HG03159 (cell line): ENCODE data around the gene NPAS3.

ENCODE experiments used
- ATAC-seq: cut with Tn5 transposase; IDR thresholded peaks from one replicate; pipeline ENCODE4 v1.9.1; 2021; ENCODE audit warnings: mild to moderate bottlenecking, moderate library complexity; ENCODE audit not compliant: unreplicated experiment

NPAS3 gene

DNA sequence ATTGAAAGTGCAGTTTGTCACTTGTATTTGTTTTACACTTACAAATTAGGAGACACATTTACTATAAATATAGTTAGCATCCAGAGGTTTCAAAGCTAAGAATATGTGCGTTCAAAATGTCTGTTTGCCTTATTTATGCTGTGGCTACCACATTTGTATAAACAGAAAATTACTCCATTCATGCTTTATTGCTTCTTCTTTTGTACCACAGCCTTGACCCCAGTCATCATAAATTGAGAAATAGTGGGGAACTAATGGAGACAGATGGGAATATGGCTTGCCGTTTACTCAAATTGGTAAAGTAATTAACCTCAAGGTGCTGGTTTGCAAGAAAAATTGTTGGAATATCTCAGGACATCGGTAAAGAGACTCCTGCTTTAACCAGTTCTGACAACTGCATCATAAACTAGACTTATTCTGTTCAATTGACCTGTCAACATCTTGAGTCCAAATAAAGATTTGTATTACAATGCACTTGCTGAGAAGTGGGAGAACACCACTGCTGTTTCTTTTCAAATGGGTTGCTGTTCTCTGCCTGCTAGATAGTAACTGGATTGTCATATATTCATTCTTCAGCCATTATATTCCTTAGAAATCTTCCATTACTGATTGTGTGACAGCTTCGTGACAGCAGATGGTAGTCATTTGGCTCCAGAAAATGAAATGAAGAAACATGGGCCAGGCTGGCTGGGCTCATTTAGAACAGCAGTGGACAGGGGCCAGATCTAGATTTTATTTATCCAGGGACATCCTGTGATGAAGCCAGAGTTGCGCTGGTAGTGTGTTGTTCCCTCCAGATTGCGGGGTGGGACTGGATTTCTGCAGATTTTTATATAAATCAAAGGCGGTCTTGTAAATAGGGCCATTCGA, 657.8 kb downstream of the NPAS3 start:
- ATAC-seq, result no peak

DNA sequence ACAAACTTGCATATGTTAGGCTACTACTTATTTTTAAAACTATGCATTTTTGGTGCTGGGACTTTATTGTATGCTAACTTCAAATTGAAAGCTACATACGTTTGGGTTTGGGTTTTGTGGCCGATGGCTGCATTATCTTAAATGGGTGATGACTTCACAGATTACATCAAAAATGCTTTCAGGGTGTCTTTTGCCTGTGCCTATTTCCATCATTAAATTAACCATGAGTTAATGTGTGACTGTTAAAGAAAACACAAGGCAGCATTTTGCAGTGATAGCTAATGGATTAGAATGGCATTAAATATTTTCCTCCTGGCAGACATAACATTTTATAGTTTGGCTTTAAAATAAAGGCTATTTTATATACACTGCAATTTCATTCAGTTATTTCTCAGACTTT, 659.9 kb downstream of the NPAS3 start:
- ATAC-seq, result no peak

DNA sequence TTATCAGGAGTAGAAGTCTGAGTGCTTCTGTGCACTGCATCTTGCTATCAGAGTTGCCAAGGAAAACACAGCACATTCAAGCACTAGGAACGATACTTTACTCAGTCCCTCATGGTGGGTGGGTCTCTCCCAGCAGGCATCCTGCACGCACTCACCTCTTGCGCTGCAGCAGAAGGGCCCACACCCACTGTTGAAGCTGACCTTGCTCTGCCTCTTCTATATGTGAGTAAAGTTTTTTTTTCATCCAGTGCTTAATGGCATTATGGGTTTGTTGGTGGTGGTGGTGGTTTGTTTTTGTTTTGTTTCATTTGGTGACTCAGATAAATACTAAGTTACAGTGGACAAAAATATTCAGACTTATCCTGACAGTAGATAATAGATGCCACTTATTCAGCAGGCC, 663.7 kb downstream of the NPAS3 start:
- ATAC-seq, result no peak

DNA sequence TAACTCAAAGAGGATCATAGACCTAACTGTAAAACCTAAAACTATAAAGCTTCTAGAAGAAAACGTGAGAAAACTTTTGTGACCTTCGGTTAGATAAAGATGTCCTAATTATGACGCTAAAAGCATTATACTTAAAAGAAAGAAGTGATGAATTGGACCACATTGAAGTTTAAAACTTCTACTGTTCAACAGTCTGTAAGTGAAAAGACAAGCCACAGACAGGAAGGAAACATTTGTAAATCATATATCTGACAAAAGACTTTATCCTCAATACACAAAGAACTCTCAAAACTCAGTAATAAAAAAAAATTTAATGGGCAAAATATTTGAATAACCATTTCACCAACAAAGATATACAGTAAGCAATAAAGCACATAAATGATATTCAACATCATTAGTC, 667.9 kb downstream of the NPAS3 start:
- no peak for ATAC-seq

DNA sequence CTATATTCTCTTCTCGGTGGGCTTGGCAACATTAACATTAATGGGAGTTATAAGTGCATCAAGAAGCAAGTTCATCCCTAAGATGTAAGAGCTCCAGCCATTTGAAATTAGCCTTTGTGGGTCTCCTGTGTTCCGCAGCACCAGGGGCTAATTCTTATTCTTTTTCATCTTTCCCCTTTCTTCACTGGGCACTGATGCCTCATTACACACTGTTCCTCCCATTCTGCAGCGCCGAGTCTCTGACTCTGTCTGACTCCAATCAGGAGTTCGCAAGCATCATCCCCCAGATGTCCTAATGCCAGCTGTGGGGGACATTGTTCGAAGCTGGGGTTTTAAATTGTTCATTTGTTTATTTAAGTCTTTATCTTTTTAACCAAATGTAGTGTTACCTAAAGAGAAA, 670.9 kb downstream of the NPAS3 start:
- no peak for ATAC-seq

DNA sequence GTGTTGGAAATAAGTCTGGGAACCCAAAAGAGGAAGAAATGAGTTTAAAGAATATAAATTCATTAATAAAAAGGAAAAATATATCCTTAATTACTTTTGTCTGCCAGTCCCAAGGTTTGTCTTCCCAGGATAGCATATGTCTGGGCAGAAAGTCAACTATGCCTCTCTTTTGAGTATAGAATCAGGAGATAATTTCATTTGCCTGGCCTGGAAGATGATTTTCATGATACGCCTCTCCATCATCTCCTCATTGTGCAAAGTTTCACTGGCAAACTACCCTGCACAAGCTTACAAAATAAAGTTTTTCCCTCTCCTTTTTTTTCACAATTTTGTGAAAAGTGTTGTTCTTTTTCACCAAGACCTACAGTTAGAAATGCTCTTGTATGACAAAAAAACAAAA, 671.4 kb downstream of the NPAS3 start:
- no peak for ATAC-seq

DNA sequence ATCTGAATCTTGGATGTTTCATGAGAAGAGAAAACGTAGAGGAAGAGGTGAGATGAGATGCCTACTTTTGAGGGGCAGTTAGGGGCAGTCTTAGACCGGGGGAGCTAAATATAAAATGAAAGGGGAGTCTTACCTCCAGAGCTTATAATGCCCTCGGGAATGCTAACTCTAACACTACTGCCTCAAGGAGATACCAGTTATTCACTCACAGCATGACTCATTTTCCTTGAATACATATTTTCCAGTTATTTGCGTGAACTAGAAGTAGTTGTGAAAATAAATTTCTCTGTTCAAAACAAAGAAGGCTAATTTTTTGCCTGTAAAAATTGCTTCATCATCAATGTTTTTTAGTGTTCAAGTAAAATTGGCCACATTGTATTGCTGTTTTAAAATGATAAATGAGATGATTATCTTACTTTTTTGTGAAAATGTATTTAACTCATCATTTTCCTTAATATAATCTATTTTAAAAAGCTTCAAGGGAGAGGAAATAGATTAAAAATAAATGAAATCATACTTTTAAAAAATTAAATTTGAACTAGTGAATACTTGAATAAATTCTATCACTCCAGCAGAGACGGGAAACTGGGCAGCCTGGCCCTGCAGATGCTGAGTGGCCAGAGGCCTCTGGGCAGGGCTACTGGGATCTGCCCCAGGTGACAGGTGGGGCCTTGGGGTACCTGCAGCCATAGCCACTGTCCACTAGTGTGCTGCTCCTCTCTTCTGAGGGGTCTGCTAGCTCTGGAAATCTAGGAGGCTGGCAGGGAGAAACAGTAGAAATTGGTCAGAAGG, 672.9 kb downstream of the NPAS3 start:
- ATAC-seq, result no peak

DNA sequence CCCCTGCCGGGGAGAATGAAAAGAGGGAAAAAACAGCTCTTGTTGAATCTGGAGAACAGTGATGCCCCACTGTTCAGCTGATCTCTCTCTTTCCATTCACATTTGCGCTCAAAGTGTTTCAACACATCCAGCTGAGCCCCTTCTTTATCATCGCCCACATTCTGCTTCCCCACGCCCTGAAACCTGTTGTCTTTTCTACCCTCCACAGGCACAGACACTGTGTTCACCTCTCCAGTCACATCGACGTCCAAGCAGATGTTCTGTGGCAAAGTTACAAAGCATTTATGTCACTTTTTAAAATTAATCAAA, 673.5 kb downstream of the NPAS3 start:
- no peak for ATAC-seq

DNA sequence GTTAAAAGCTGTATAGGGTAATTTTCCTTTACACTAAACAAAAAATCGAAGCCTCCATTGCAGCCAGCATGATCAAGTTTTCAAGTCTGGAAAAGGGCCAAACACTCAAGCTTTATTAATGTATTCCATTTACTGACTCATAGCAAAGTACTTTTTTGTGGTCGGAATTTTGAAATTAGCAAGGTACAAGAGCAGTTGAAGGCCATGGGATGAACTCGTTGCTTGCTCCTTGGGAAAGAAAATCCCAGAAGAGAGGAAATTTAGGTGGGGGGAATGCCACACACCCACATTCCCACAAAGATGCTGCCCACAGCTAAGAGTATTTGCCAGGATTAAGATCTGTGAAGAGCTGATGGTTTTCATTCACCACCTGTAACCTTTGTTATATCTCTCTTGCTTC, 678.5 kb downstream of the NPAS3 start:
- ATAC-seq, result no peak

DNA sequence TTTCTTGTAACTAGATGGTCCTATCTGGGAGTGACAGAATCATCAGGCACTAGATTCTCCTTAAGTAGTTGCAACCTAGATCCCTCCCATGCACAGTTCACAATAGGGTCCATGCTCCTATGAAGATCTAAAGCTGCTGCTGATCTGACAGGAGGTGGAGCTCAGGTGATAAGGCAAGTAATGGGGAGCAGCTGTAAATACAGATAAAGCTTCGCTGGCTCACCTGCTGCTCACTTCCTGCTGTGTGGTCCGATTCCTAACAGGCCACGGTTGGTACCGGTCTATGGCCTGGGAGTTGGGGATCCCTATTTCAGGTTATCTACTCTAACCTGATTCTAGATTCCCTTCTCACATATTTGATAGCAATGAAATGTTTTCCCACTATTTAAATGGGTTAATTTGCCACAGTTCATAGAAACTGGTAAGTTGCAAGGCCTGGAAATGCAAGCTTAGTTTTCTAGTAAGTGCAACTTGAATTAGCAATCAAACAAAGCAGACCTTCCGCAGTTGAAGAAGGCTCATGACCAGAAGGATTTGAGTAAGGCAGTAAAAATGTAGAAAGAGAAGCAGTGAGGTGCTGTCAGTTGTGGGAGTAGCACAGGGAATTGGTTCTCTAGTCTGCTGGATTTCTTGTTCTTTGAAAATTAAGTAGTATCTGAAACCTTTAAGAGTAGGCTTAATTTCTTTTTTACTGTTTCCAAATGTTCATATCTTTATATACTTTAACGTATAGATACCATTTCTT, 679.9 kb downstream of the NPAS3 start:
- ATAC-seq, result no peak

DNA sequence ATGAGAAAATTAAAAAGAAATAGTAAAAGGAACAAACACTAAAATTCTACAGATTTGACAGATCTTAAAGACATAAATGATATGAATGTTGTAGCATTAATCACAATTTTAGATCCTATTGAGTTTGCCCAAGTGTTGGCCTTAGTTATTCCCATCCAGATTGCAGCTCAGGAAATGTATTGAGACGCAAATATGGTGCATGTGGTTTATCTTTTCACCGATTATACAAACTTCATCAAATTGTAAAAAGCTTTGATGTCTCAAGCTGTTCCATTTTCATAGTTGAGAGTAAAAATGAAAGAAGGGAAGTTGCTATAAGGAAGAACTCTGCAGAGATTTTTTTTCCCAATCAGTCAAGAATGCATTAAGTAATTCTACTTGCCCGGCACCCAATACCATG, 683.8 kb downstream of the NPAS3 start:
- no peak for ATAC-seq

DNA sequence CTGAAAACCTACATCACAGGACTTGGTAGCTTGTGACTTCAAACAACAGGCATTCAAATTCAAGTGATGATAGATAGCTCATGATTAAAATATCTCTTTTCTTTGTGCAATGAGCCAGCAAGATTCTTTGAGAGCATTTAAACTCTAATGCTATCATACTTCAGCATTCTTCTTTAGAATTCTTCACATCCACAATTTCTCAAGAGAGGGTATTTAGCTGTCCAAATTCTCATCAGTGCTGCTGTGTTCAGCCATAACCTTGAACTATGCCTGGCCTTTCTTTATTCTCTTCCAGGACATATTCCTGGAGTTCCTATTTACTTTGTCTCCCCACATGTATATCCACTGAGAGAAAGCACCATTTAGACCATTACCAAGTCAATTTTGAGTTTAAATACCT, 691.1 kb downstream of the NPAS3 start:
- no peak for ATAC-seq

DNA sequence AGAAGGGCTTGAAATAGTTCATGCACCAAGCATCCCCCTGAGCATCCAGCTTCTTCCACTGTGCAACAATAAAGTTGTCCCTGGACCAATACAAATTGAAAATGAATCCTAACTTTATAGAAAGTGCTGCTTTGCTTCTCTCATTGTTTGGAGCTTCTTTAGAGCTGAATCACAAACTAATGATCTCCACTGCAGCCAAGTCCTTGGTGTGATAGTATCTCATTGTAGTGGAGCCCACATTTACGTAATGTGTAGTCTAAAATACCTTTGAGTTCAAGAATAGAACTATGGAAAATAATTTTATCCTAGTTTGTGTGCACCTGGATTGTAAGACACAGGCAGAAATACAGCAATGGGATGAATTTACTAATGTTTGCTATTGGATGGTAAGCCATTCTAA, 692.3 kb downstream of the NPAS3 start:
- ATAC-seq, result no peak

DNA sequence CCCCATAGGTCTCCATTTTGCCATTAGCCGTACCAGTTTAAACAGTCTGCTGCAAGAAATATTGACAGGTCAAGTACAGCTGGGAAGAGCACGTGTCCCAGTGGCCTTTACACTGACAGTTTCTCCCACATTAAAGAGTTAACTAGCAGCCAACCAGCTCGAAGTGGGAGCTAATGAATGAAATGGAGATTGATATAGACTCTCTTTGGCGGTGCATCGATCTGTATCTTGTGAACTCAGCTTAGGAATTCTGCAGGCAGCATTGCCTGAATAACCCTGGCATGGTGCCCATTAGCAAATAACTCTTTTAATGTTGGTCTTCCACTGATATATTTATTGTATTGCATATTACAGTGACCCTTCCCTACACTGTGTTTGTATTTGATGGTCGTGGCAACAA, 692.8 kb downstream of the NPAS3 start:
- ATAC-seq, result no peak

DNA sequence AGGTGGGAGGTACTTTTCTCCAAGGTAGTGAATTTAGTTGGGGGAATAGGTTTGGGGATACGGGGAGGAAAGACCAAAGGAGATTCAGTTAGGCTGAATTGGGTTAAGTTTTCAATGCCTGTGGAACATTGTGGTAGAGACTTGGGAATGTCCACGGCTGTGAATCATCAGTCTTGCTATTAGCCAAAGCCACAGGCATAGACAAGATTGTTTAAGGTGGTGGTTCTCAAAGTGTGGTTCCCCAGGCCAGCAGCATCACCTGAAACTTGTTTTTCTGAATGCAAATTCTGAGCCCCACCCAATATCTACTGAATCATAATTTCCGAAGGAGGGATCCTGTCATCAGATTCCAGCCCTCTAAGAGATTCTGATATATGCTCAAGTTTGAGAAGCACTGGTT, 696.0 kb downstream of the NPAS3 start:
- no peak for ATAC-seq

DNA sequence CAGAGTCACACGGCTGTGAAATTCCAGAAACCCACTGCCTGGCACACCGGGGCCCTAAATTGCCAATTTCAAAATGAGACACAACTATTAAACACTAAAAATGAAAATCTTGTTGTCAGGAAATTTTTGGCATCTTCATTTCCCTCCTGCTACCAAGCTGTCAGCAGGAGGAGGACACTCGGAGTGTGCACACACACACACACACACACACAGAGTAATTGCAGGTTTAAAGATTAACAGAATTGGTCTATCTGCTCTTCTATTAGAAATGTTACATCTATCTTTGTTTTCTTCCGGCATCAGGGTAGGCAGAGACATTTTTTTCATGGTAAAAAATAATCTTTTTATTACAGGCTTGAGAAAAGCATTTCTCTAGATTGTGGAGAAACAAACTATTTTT, 698.0 kb downstream of the NPAS3 start:
- no peak for ATAC-seq

DNA sequence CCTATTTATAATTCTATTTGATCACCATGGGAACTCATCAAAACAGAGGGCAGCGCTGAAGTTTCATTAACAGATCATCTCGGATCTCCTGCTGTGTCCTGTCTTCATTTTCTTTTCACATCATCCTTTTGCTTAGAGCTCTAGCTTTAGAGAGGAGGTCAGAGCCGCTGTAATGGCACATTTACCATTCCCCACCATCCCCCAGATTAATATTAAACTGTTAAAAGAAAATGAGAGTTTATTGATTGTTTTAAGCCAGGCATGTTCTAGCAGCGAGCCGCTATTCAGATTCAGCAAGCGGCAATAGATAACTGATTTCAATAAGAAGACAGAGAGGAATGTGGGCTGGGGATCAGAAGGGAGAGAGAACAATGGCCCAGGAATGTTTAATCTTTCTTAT, 703.4 kb downstream of the NPAS3 start:
- no peak for ATAC-seq

DNA sequence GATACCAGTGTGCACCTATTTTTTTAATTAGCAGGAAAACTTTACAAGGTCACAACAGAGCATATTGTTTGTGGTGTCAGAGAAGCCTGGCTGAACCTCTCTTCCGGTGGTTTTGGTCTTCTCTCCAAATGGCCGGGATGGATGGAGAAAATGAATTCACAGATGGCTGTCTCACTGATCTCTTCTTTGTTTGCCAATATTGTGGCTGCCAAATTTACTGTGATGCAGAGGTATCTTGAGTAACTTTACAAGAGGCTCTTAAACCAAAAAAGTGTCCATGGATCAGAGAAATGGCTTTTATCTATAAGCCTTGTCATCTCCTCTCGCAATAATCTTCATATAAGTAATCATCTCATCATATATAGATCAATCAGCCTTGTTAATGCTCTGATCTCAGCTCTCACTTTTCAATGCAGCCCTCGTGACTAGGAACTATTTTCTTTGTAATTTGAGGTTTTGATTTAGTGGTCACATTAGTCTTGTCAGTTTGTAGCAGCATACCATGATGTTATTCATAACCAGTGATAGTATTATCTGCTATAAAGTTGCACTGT, 704.1 kb downstream of the NPAS3 start:
- ATAC-seq, result no peak

DNA sequence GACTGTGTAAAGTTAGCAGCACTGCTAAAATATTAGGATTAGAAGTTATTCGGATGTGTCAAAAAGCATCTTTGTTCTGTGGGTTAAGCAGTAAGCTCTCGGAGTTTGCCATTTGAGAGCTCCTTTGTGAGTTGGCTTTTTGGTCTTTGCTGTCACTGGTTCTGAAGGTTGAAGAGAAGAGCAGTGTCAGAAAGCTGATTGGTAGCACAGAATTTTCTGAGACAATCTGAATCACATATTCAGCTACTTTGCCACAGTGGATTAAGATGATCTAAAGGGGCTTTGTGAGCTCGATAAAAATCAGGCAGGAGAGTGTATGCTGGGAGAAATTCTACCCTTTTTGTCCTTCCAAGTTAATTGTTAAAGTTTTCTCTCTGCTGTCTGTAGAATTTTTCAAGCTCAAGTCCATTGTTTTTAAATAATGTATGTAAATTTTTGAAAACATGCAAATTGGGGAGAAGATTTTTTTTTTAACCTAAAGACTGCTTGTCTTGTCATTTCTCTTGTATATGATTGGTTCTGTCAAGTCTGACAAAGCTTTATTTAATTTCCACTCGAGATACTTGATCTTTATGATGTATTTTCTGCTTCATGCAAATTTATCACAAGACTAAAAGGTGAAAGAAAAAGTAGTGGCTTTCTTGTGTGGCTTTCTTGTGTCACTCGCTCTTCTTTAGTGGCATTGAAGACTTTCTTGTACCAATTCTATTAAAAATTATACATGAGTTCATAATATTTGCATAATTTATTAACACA, 704.9 kb downstream of the NPAS3 start:
- no peak for ATAC-seq

DNA sequence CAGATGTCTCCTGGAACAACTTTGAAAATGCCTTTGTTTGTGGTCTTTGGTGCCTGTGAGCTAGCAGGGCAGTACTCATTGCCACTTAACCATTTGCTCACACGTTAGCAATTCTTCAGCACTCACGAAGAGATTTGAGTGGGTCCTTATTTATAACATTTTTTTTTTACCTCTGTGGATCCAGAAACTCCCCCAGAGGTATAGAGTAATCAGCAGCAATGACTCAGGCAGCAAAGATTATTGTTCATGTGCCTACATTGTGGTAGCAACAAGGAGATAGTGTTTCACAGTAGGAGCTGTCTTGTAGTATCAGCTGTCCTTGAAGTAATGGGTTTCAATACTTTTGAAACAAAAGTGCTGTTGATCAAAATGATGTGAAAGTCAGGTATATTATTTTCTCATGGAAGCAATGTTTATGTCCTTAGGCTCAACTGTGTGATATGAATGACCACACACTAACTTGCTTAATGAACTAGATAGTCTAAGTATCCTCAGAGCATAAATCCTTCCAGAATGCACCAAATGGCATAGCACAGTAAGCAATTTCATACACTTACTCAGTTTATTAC, 708.1 kb downstream of the NPAS3 start:
- no peak for ATAC-seq
